Measurements from ENCODE around the gene SLC38A3.
"Not testable (repeated sequence)": the region's sequence is repeated elsewhere in the genome, so short reads cannot be mapped to it uniquely, and the experiment has no call there.

Gene SLC38A3

DNA sequence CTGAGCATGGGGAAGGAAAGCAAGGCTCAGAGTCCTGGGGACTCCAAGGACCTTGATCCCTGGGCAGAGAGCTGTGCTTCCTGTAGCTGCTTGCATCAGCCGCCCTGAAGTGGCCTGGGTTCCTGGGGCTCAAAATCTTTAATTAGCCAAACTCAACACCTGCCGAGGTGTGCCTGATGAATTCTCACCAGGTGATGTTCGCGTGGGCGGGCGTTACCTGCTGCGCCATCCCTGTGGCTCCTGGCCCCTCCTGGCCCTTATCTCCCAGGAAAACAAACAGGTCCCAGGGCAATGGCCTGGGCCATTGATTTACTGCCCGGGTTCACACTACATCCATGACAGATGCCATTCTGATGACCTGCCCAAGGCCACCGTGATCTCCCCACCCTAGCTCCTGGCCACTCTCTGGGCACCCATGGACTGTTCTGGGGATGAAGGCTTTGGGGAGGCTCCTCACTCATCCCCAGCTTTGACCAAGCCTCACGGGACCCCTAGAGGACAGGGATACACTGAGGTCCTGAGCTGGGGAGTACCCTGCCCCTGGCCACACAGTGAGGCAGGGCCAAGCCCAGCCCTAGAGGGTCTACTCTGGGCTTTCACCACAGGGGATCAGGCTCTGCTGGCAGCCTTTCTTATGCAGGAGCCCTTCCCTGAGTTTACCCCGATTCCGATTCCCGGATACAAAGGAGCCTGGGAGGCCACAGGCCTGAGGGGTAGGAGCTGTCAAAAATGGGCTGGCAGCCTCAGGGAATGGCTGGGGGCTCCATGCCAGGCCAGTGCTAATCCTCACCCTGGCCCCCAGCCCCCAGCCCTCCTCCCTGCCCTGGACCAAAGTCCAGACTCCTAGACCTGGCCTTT is 5.7 kb downstream of the SLC38A3 start:
- no peak for DNase-seq (ENCODE audit: low read depth)
- TF ChIP-seq, protein P1, sequence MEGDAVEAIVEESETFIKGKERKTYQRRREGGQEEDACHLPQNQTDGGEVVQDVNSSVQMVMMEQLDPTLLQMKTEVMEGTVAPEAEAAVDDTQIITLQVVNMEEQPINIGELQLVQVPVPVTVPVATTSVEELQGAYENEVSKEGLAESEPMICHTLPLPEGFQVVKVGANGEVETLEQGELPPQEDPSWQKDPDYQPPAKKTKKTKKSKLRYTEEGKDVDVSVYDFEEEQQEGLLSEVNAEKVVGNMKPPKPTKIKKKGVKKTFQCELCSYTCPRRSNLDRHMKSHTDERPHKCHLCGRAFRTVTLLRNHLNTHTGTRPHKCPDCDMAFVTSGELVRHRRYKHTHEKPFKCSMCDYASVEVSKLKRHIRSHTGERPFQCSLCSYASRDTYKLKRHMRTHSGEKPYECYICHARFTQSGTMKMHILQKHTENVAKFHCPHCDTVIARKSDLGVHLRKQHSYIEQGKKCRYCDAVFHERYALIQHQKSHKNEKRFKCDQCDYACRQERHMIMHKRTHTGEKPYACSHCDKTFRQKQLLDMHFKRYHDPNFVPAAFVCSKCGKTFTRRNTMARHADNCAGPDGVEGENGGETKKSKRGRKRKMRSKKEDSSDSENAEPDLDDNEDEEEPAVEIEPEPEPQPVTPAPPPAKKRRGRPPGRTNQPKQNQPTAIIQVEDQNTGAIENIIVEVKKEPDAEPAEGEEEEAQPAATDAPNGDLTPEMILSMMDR (conservative IDR thresholded peaks at IDR 0.05; ENCODE audit: low read depth, low read length), result no peak
- H3K4me3 ChIP-seq (ENCODE audit: low read depth, low read length), result no peak overlapping the region

DNA sequence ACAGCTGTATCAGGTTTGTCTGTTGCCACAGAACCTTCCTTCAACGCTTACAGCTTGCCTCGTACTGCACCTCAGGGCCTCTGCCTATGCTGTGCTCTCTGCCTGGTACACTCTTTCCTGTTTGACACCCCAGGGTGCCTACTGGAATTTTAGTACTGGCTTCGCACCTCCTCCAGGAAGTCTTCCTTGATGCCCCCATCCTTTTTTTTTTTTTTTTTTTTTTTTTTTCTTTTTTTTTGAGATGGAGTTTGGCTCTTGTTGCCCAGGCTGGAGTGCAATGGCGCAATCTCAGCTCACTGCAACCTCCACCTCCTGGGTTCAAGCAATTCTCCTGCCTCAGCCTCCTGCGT is 6.3 kb downstream of the SLC38A3 start:
- DNase-seq (ENCODE audit: low read depth); H3K4me3 ChIP-seq (ENCODE audit: low read depth, low read length): not testable (repeated sequence)

DNA sequence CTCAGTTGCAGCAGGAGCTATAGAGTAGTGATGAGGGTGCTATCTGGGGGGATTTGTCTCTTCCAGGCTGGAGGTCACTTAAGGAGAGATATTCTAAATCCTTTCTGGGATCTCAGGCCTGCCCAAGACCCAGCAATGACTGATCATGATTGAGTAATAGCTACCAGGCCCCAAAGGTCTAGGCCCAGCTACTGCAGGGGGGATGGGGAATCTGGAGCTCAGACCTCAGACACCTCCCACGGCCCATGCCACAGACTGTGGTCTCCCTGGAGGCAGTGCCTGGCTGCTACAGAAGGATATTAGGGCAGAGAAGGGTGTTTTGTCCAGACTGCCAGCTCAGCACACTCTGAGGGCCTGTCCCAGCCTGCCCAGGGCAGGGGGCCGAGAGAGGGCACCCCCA is 6.9 kb downstream of the SLC38A3 start:
- TF ChIP-seq, protein P1 (conservative IDR thresholded peaks at IDR 0.05; ENCODE audit: low read depth, low read length), result no peak
- DNase-seq (ENCODE audit: low read depth), result peak; percentile 32
- no peak overlapping the region for H3K4me3 ChIP-seq (ENCODE audit: low read depth, low read length)

DNA sequence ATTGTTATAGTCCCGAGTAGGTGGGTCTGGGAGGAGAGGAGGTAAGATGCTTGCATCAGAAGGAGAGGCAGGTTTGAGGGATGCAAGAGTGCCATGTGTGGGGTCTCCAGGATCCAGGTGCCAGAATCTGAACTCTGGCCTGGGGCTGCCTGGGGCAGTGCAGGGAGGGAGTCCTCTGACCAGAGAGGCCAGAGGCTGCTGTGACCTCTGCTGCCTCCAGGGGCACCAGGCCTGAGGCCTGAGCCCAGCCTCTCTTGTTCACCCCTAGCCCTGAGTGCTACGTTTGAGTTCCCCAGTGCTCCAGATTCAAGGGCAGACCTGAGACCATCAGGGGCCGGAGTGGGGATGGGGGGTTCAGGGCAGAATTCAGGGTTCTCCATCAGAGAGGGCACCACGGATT is 7.4 kb downstream of the SLC38A3 start:
- no peak for DNase-seq (ENCODE audit: low read depth)
- no peak overlapping the region for H3K4me3 ChIP-seq (ENCODE audit: low read depth, low read length)
- TF ChIP-seq, protein P1 (conservative IDR thresholded peaks at IDR 0.05; ENCODE audit: low read depth, low read length), result no peak

DNA sequence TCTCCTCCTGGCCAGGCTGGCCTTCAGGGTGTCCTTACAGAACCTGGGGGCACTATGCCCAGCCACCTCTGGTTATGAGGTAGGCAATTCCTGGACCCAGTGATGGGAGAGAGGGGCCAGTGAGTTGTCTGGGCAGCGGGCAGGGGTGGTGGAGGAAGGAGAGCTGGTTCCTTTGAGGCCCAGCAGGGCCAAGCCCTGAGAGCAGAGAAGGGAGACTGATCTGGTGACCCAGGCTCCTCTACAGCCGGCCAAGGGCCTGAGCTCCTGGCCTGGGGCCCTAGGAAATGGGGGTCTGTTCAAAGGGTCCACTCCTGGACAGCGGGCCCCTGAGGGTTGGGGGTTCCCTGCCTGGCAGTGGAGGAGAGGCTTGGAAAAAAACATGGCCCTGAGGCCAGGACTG is 7.9 kb downstream of the SLC38A3 start:
- TF ChIP-seq, protein P1 (conservative IDR thresholded peaks at IDR 0.05; ENCODE audit: low read depth, low read length), result no peak
- H3K4me3 ChIP-seq (ENCODE audit: low read depth, low read length), result no peak overlapping the region
- no peak for DNase-seq (ENCODE audit: low read depth)

DNA sequence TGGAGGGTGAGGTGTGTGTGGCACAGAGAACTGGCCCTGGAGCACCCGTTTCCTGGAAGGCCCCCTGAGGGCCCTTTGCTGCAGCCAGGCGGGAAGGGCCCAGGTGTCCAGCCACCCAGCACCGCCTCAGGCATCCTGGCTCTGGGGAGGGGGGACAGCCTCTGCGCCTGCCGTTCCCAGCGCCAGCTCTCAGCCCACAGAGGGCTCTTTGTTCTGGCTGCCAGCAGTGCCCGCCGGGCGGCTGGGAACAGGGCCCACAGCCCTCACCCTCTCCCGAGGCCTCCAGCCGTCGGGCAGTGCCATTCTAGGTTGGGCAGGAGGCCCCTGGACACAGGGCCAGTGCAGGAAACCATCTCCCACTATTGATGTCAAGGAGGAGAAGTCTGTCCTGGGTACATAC is 8.3 kb downstream of the SLC38A3 start:
- H3K4me3 ChIP-seq (ENCODE audit: low read depth, low read length), result no peak overlapping the region
- no peak for DNase-seq (ENCODE audit: low read depth)
- TF ChIP-seq, protein P1 (conservative IDR thresholded peaks at IDR 0.05; ENCODE audit: low read depth, low read length), result no peak

DNA sequence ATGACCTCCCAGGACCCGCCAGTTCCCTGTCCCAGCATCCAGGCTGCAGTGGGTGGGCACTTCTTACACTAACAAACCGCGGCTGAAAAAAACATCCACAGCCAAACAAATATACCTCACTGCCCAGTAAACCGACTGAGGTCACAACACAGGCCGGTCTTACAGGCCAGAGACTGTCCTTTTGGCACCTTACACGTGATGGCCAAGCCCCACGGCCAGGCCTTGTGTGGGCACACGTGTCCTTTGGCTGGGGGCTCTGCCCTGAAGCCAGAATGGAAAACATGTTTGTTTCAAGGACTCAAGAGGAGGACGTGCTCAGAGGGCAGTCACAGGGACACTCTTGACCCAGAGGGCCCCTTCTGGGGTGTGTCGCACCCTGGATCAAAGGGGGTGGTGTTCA is 9.8 kb downstream of the SLC38A3 start:
- H3K4me3 ChIP-seq (ENCODE audit: low read depth, low read length), result no peak overlapping the region
- no peak for DNase-seq (ENCODE audit: low read depth)
- TF ChIP-seq, protein P1 (conservative IDR thresholded peaks at IDR 0.05; ENCODE audit: low read depth, low read length), result no peak

Measured in choroid plexus epithelial cell (primary cell).